Measurements from ENCODE around the gene TLE5. TPM values are rescaled to one million over a fixed set of nuclear protein-coding genes. Genes with fewer than 3 reads are reported as not detected.

Gene TLE5
- total and polyA plus RNA-seq, 10 of the 15 experiments (the other 5 are each of a cell fraction or from before 2014, with no cell fraction given), result 2.5 to 373 (median 154) TPM

DNA sequence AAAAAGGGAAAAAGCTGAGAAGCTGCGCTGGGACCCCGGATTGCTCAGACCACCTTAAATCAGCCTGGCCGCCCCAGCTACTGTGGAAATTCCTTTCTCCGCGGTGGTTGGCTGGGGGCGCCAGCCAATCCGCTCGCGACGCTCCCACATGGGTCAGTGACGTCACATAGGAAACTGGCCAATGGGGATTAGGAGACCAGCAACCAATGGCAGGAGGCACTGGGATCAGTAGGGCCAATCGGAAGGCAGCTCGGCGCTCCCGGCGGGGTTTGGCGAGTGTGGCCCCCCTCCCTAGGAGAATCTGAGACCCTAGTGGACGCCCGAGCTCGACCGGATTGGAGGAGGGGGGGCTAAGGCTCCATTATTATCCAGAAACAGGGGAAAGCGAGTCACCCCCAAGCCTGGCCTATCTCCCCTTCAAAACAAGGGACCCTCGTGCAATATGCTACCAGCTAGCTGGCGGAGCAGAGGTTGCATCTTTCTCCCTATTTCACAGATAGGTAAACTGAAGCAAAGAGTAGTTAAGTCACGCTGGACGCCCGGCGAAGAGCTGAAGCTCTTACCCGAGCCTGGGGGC, 26.7 kb downstream of the TLE5 start (continued):
- TF ChIP-seq, protein P1, sequence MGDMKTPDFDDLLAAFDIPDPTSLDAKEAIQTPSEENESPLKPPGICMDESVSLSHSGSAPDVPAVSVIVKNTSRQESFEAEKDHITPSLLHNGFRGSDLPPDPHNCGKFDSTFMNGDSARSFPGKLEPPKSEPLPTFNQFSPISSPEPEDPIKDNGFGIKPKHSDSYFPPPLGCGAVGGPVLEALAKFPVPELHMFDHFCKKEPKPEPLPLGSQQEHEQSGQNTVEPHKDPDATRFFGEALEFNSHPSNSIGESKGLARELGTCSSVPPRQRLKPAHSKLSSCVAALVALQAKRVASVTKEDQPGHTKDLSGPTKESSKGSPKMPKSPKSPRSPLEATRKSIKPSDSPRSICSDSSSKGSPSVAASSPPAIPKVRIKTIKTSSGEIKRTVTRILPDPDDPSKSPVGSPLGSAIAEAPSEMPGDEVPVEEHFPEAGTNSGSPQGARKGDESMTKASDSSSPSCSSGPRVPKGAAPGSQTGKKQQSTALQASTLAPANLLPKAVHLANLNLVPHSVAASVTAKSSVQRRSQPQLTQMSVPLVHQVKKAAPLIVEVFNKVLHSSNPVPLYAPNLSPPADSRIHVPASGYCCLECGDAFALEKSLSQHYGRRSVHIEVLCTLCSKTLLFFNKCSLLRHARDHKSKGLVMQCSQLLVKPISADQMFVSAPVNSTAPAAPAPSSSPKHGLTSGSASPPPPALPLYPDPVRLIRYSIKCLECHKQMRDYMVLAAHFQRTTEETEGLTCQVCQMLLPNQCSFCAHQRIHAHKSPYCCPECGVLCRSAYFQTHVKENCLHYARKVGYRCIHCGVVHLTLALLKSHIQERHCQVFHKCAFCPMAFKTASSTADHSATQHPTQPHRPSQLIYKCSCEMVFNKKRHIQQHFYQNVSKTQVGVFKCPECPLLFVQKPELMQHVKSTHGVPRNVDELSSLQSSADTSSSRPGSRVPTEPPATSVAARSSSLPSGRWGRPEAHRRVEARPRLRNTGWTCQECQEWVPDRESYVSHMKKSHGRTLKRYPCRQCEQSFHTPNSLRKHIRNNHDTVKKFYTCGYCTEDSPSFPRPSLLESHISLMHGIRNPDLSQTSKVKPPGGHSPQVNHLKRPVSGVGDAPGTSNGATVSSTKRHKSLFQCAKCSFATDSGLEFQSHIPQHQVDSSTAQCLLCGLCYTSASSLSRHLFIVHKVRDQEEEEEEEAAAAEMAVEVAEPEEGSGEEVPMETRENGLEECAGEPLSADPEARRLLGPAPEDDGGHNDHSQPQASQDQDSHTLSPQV (IDR thresholded peaks at IDR 0.05), result no peak
- TF ChIP-seq, protein P2, sequence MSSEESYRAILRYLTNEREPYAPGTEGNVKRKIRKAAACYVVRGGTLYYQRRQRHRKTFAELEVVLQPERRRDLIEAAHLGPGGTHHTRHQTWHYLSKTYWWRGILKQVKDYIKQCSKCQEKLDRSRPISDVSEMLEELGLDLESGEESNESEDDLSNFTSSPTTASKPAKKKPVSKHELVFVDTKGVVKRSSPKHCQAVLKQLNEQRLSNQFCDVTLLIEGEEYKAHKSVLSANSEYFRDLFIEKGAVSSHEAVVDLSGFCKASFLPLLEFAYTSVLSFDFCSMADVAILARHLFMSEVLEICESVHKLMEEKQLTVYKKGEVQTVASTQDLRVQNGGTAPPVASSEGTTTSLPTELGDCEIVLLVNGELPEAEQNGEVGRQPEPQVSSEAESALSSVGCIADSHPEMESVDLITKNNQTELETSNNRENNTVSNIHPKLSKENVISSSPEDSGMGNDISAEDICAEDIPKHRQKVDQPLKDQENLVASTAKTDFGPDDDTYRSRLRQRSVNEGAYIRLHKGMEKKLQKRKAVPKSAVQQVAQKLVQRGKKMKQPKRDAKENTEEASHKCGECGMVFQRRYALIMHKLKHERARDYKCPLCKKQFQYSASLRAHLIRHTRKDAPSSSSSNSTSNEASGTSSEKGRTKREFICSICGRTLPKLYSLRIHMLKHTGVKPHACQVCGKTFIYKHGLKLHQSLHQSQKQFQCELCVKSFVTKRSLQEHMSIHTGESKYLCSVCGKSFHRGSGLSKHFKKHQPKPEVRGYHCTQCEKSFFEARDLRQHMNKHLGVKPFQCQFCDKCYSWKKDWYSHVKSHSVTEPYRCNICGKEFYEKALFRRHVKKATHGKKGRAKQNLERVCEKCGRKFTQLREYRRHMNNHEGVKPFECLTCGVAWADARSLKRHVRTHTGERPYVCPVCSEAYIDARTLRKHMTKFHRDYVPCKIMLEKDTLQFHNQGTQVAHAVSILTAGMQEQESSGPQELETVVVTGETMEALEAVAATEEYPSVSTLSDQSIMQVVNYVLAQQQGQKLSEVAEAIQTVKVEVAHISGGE (CRISPR knock-in tag; IDR thresholded peaks at IDR 0.05), result no peak
- no peak for TF ChIP-seq HDGF (IDR thresholded peaks at IDR 0.05)
- no peak for TF ChIP-seq CHD4 (IDR thresholded peaks at IDR 0.05)
- TF ChIP-seq RAD21 (IDR thresholded peaks at IDR 0.05; ENCODE audit: insufficient read depth, low read depth, low read length), result no peak
- no peak for TF ChIP-seq ZNF384 (IDR thresholded peaks at IDR 0.05; ENCODE audit: borderline replicate concordance, low read depth, low read length)
- TF ChIP-seq TAF1 (IDR thresholded peaks at IDR 0.05; ENCODE audit: borderline replicate concordance, low read depth, low read length), result no peak
- no peak for TF ChIP-seq MYC (IDR thresholded peaks at IDR 0.05; ENCODE audit: insufficient read depth, insufficient read length, insufficient replicate concordance, low read length, severe bottlenecking)
- TF ChIP-seq SMC3 (IDR thresholded peaks at IDR 0.05; ENCODE audit: borderline replicate concordance, low read length), result no peak
- no peak for TF ChIP-seq NR2F1 (conservative IDR thresholded peaks at IDR 0.05)
- TF ChIP-seq BRCA1 (IDR thresholded peaks at IDR 0.05; ENCODE audit: low read depth, low read length), result peak; percentile 34; the same call in 1 of the 2 replicates
- no peak; the same call in 1 of the 2 replicates for TF ChIP-seq HDAC2 (IDR thresholded peaks at IDR 0.05)
- TF ChIP-seq, protein P3, sequence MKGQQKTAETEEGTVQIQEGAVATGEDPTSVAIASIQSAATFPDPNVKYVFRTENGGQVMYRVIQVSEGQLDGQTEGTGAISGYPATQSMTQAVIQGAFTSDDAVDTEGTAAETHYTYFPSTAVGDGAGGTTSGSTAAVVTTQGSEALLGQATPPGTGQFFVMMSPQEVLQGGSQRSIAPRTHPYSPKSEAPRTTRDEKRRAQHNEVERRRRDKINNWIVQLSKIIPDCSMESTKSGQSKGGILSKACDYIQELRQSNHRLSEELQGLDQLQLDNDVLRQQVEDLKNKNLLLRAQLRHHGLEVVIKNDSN (IDR thresholded peaks at IDR 0.05; ENCODE audit: borderline replicate concordance, extremely low read length, insufficient read depth, low read depth, low read length), result peak; percentile 63
- no peak for TF ChIP-seq EGR1 (IDR thresholded peaks at IDR 0.05; ENCODE audit: borderline replicate concordance in 1 of 2, low read depth in 2 of 2, low read length in 2 of 2)
- TF ChIP-seq, protein P4, sequence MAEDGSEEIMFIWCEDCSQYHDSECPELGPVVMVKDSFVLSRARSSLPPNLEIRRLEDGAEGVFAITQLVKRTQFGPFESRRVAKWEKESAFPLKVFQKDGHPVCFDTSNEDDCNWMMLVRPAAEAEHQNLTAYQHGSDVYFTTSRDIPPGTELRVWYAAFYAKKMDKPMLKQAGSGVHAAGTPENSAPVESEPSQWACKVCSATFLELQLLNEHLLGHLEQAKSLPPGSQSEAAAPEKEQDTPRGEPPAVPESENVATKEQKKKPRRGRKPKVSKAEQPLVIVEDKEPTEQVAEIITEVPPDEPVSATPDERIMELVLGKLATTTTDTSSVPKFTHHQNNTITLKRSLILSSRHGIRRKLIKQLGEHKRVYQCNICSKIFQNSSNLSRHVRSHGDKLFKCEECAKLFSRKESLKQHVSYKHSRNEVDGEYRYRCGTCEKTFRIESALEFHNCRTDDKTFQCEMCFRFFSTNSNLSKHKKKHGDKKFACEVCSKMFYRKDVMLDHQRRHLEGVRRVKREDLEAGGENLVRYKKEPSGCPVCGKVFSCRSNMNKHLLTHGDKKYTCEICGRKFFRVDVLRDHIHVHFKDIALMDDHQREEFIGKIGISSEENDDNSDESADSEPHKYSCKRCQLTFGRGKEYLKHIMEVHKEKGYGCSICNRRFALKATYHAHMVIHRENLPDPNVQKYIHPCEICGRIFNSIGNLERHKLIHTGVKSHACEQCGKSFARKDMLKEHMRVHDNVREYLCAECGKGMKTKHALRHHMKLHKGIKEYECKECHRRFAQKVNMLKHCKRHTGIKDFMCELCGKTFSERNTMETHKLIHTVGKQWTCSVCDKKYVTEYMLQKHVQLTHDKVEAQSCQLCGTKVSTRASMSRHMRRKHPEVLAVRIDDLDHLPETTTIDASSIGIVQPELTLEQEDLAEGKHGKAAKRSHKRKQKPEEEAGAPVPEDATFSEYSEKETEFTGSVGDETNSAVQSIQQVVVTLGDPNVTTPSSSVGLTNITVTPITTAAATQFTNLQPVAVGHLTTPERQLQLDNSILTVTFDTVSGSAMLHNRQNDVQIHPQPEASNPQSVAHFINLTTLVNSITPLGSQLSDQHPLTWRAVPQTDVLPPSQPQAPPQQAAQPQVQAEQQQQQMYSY (CRISPR knock-in tag; IDR thresholded peaks at IDR 0.05), result no peak
- TF ChIP-seq ASH2L (IDR thresholded peaks at IDR 0.05; ENCODE audit: borderline replicate concordance, low read depth), result no peak
- no peak for TF ChIP-seq GABPA (IDR thresholded peaks at IDR 0.05; ENCODE audit: low read depth)

Measured in GM12878 (cell line).